Panc1 (cell line): ENCODE data around the gene MS4A4E.

Experiments
- SIN3A ChIP-seq: IDR thresholded peaks from 2 replicates; pipeline ENCODE4 v1.6.1; 2012; ENCODE audit warnings: low read depth, mild to moderate bottlenecking, low read length, moderate library complexity, borderline replicate concordance; ENCODE audit not compliant: insufficient read depth
- TCF7L2 ChIP-seq: IDR thresholded peaks from 2 replicates; pipeline ENCODE4 v1.6.1; 2011; ENCODE audit warnings: mild to moderate bottlenecking, low read depth, low read length, inconsistent platforms
- TF ChIP-seq, protein P1 (sequence below): fragments of 450-650 bp; IDR thresholded peaks from 2 replicates; pipeline ENCODE4 v1.5.1; 2017; ENCODE audit warnings: mild to moderate bottlenecking

- TF ChIP-seq, protein P1, sequence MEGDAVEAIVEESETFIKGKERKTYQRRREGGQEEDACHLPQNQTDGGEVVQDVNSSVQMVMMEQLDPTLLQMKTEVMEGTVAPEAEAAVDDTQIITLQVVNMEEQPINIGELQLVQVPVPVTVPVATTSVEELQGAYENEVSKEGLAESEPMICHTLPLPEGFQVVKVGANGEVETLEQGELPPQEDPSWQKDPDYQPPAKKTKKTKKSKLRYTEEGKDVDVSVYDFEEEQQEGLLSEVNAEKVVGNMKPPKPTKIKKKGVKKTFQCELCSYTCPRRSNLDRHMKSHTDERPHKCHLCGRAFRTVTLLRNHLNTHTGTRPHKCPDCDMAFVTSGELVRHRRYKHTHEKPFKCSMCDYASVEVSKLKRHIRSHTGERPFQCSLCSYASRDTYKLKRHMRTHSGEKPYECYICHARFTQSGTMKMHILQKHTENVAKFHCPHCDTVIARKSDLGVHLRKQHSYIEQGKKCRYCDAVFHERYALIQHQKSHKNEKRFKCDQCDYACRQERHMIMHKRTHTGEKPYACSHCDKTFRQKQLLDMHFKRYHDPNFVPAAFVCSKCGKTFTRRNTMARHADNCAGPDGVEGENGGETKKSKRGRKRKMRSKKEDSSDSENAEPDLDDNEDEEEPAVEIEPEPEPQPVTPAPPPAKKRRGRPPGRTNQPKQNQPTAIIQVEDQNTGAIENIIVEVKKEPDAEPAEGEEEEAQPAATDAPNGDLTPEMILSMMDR, result no peak
- no peak for TF ChIP-seq SIN3A
- TF ChIP-seq TCF7L2, result no peak
These were observed 78.3 kb downstream of the MS4A4E start for GRCh38 chr11:60164550-60165075.
